Stimulated activated CD4-positive, alpha-beta T cell treated with anti-CD3 and anti-CD28 coated beads, TNF-alpha, amount 100 ng/mL, for 4 hours (primary cell): ENCODE measurements around the gene DIDO1.

Source experiments
- DNase-seq, 3 experiments: peaks; one replicate each; pipeline ENCODE4 v3.0.0-alpha.2; 2020; ENCODE audit warnings: low read depth in 3 of 3

The DIDO1 gene

DNA sequence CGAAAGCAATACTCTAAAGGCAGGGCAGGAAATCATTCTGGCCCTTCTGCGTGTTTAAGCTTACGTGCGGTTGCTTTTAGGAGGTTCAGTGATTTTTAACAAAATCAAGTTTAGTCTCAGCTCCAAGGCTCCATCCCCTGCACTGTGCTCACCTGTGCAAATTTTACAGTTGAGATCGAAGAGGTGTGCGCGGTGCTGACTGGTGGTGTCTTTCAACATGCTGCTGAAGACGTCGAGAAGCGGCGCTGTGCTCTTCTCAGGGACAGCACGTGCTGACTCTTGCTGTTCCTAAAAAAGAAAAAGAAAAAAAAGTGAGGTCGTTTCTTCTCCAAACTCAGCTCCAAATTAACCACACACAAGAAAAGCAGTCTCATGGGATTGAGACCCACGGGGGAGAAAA is 32.0 kb downstream of the DIDO1 start:
- no peak for DNase-seq

DNA sequence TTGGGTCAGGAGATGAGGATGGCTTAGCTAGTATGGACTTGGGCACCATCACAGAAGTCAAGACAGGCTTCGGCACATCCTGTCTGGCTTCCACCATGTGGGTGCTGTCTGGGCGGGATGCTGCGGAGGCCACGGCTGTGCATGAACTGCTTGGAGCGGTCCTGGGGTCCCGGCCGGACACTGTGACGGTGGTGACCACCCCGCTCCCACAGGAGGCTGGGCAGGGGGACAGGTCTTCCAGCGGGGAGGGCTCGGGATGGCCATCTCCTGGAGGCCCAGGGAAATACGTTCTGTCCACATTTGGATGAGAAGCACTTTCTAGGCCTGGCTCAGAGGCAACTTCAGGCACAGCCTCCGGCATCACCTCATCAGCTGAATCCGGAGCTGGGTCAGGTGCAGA is 32.6 kb downstream of the DIDO1 start:
- no peak for DNase-seq

GRCh38 chr20:62892348-62893304 is 33.7 kb downstream of the DIDO1 start:
- DNase-seq = no peak

DNA sequence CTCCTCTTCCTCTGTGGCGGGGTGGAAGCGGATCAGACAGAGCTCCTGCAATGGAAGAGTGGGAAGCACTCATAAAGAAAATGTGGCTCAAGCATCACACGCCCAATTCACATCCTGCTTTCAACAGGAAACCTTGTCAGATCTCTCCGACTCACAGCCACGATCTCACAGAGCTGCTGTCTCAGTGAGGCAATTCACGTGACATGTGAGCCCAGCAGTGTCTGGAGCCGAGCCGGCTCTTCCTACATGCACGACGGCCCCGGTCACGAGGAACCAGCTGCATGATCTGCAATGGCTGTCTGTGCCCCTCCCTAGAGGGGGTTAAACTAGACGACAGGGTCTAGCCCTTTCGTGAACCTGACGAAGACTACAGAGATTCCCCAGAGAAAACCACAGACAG is 35.2 kb downstream of the DIDO1 start:
- no peak for DNase-seq

- no peak for DNase-seq
Measured at GRCh38 chr20:62890444-62890843, 35.9 kb downstream of the DIDO1 start.

GRCh38 chr20:62889871-62890270 is 36.4 kb downstream of the DIDO1 start:
- no peak for DNase-seq

DNA sequence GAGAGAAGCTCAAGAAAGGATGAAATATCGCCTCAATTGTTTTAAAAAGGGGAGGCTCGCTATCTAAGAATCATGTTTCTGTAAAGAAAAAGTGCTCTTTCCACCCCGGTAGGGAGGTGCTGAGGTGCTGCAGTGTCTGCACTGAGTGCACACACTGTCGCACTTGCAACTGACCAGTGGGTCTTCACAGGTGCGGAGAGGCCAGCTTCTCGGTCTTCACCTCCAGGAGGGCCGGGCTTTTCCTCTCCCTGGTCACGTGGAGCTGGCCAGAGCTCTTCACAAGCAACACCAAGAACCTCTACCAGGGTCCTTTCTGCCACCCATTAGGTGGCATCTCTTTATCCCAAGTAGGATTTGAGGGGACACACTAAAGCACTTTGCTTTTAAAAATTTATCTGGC is 36.9 kb downstream of the DIDO1 start:
- no peak for DNase-seq

DNA sequence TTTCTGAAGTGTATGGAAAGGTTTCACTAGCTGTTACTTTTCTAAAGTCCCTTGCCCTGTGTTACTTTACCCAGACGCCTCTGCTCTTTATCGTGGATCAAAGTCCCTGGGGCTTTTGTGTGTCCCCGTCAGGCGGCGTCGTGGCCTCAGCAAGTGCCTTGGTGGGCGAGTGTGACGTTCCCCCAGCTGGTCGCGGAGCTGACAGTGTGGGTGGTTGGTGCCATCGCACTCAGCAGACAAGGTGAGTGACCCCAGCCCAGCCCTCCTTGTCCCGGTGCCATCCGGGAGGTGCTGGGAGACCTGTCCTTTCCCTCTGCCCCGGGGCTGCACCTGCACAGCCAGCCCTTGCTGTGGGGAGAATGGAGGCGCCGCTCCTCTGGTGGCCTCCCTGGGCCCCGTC is 37.4 kb downstream of the DIDO1 start:
- no peak for DNase-seq

GRCh38 chr20:62888406-62888805 is 37.9 kb downstream of the DIDO1 start:
- no peak for DNase-seq

- no peak for DNase-seq
Measured at GRCh38 chr20:62887860-62888239, 38.5 kb downstream of the DIDO1 start.

DNA sequence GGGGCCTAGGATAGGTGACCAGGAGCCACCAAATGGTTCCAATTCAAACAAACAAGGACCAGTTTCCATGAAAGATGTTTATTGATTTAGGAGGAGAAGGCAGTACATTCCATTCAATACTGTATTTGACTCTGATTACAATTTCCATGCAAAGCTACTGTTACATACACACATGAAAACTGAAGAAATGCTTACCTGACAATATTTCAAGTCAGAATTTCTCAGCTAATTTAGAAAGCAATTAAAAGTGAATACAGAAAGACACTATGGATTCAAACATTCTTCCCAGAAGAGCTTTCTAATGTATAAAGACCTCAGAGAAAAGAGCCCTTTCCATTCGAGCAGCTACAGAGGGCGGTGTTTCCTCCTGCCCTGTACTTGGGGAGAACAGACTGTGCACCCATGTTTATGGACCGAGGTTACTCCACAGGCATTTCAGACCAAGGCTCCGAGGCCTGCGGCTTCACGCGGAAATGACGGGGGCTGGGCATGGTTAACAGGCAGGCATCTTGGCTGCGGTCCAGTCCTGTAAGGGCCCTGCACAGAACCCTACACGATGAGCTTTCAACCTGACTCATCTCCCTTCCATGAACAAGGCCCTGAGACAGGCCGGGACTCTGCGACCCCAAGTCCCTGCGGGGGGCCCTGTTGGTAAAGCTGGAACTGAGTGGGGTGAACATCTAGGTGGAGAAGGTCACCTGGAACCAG is 39.0 kb downstream of the DIDO1 start:
- no peak for DNase-seq

DNA sequence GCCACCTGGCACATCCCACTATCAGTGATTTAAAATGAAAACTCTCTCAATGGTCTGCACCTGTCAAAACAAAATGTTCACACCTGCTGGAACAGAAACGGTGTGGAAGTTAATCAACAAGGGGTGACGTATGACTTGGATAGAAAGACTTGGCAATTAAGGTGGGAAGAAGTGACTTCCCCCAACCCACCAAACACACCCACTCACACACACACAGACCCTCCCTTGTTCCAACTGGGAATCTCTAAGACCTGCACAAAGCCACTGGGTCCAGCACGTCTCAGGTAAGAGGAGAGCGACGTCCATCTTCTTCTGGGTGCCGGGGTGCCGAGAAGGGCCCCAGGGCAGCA is 39.6 kb downstream of the DIDO1 start:
- DNase-seq = no peak

DNA sequence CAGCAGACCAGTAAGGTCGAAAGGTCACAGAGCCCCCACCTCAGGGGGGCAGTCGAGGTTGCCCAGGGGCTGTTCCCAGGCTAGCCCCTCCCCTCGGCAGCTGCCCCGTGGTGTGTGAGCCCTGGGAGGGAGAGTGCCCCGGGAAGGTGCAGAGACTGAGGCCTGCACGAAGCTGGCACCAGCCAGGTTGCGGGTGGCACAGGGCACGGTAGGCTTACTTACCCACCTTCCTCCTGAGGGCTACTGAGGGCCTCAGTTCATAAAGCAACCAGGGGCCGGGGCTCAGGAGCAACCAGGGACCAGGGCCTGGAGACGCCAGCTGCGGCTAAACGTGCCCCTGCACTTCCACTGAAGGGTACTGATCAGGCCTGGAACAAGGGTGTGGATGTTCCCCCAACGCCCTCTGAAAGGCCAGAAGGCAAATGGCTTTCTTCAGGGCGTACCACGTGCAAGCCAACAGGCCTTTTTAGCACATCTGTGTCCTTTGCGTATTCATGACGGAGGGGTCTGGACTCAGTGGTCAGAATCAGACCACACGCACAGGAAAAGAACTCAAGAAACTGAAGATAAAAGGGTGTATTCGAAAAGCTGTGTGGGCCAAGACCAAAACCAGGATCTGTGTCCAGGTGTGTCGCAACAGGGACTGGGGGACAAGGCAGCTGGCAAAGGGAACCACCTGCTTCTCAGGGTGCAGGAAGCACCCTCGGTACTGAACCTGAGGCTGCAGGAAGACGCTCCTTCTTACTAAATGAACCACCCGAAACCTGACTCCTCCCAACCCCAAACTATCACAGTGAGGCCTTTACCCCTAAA is 40.2 kb downstream of the DIDO1 start:
- no peak for DNase-seq

- DNase-seq = no peak
Measured at GRCh38 chr20:62885046-62885895, 41.0 kb downstream of the DIDO1 start.

- no peak for DNase-seq
Measured at GRCh38 chr20:62884556-62884955, 41.7 kb downstream of the DIDO1 start.

DNA sequence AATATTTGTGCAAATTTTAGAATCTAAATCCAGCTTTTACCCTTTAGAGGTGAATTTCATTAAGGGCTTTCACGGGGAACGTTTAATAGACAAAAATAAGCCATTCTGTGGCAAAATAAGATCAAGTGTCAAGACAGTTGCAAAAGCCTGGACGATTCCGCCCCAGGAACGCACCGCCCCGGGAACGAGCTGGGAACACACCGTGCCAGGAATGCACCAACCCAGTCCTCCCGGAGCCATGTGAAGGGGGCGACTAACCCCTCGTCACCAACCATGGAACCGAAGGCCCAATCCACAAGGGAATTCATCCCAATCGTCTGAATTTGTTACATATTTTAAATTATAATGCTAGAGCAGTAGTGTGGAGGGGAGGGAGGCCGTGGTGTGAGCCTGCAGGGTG is 43.9 kb downstream of the DIDO1 start:
- no peak for DNase-seq

DNA sequence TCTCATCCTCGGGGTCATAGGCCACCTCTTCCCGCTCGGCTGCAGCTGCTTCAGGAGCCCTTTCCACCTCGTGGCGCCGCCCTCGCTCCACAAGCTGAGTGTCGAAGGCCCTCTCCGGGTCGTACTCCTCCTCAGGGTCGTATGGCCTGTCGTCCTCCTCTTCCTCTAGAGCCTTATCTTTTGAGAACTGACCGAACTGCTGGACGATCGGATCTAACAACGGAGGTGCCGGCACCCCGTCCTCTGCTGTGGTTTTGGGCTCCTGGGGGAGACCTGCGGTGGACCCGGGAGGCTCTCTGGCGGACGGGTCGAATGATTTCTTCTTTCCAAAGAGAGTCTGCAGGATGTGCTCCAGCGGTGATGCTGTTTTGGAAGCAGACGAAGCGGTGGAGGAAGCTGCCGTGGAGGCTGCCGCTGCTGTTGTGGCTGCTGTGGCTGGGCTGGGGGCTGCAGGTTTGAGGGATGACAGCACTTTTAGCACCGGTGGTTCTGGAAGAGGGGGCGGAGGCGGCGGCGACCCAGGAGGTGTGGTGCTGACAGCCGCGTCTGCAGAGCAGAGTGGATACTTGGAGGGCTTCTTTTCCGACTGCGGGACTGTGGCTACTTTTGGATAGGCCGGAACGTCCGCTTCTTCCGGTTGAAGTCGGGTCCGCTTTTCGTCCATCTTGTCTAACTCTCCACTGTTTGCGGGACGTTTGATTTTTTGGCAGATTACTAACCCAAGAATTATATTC is 44.5 kb downstream of the DIDO1 start:
- no peak for DNase-seq

DNA sequence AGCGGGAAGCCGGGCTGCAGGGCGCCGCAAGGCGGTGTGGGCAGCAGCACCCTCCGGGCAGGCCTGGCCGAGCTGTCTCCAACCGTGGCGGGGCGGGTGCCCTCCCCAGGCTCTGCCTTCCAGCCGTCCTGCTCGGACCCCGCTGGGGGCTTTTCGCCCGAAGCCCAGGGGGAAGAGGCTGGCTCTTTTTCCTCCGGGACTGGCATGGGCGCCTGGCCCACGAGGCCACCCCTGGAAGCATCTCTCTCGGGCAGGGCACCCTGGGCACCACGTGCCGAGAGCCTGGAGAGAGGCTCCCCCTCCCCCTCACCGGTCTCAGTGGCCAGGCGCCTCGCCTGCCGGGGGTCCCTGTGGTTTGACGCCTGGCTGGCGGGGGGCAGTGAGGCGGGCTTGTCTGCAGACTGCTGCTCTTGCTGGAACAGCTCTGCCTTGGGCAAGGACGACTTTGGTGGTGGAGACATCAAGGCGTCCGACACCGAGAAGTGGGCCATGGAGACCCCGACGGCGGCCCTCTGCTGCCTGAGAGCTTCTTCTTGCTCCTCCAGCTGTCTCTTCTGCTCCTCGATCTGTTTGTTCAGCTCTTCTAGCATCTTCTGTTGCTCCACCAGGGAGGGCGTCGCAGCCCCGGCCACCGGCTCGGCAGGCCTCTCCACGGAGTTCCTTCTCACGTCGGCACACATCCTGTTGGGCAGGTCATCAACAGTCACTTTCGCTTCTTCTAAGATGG is 45.2 kb downstream of the DIDO1 start:
- no peak for DNase-seq

GRCh38 chr20:62880147-62880934 is 46.0 kb downstream of the DIDO1 start:
- DNase-seq = no peak
